ENCODE data around the gene TRIM31.

TRIM31 gene

DNA sequence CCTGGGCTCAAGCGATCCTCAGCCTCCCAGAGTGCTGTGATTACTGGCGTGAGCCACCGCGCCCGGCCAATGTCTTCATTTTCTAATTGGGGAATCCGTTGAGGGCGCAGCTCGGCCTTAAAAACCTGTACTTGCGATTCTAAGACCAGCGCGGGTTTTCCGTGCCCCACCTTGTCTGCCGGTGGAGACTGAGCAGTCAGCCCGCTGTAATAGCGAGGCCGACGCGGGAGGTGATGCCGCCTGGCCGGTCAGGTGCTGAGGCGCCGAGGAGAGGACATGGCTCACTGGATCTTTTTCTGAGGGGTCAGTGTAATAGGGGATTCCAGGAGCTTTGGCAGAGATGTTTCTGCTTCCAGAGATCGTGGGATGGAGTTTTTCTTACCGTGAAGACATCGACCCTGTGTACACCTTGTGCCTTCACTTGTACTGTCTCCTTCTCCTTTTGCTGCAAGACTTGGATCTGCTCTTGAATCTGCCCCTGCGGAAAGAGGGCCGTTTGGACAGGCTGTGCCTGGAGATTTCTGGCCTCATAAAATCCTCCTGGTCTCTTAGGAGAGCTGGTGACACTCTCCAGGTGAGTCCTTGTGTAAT, 1.5 kb downstream of the TRIM31 start:
- no peak for DNase-seq

DNA sequence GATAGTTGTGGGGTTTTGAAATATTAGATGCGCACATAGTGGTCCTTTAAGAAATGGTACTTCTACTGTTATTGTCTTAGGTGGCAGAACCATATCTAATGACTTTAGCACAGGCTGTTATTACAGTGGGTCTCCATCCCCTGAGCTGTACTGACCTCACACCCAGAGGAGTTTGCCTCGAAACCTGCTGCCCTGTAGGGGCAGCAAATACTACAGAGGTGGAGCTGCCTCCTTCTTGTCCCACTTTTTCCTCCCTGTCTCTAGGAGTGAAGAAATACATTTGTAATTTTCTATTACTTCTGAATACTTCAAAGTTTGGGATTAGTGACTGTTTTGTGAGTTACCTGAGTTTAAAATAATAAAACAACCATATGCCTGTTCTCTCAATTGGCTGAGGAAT, 8.2 kb downstream of the TRIM31 start:
- DNase-seq = no peak

DNA sequence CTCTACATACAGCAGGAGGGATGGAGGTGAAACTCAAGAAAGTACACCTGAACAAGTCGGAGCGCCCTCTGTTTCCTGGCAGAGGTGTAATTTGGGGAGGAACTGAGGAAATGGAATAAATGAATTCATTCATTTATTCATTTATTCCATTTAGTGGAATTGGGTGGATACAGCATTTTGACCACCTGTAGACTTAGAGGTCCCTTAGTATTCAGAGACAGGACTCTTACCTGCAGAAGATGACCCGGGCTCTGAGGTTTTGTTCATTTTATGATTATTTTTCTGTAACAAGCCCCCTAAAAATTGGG, 9.1 kb downstream of the TRIM31 start:
- DNase-seq = no peak

DNA sequence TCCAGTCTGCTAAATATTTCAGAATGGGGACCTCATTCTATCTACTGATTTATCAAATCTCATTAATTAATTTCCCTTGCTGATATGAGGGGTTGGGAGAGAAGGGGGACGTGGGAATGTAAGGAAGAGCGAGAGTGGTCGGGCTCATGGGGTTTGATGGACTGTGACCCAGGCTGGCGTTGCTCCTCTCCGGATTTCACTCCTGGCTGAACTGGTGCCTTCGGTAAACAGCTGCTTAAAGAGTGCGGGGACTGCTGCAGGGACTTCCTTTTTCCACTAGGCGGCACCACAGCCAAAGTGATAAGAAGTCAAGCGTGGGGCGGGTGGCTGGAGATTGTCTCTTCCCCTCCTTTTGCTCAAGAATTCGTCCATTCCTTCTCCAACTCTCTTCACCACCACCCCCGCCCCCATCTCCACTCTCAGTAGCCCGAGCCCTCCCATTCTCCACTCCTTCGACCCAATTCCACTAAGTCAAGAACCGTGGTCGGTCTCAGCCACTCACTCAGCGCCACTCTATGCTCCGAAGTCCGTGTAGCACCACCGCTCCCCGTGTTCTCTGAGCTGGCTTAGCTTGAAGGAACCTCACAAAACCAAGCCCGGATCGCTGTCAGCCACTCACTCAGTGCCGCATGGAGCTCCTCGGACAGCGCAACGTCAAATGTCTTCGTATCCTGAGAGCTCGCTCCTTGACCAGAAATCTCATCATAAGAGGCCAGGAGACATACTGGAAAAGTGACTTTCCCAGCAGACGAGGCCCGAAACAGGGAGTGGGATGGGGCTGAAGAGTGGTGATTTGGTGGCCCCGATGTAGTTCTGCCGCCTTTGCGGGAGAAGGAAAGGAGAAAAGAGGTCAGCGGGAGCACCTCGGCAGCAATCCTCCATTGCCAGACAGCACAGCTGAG, 9.7 kb downstream of the TRIM31 start:
- peak; percentile 79 for DNase-seq

DNA sequence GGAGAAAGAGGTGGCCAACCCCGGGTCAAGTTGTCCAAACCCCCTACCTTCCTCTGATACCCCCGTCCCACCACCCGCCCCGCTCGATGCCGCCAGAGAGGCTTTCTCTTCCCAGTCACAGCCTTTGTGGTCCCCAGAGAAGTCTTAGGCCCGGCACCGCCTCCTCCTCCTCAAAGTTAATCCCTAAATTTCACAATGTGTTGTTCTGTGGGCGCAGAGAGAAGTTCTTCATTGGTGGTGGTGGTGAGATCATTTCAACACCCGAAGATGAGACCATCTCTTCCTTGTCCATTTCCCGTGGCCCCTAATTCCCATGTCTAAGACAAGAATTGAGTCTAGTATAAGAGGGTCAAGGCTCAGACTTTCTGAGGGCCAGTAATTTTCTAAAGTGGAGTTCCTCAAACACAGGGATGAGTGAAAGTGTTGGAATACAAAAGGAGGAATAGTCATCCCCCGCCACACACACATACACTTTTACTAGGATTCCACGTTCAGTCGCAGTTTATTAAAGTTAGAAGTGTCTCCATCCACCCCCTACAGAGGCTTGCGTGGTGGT, 10.4 kb downstream of the TRIM31 start:
- no peak for DNase-seq

DNA sequence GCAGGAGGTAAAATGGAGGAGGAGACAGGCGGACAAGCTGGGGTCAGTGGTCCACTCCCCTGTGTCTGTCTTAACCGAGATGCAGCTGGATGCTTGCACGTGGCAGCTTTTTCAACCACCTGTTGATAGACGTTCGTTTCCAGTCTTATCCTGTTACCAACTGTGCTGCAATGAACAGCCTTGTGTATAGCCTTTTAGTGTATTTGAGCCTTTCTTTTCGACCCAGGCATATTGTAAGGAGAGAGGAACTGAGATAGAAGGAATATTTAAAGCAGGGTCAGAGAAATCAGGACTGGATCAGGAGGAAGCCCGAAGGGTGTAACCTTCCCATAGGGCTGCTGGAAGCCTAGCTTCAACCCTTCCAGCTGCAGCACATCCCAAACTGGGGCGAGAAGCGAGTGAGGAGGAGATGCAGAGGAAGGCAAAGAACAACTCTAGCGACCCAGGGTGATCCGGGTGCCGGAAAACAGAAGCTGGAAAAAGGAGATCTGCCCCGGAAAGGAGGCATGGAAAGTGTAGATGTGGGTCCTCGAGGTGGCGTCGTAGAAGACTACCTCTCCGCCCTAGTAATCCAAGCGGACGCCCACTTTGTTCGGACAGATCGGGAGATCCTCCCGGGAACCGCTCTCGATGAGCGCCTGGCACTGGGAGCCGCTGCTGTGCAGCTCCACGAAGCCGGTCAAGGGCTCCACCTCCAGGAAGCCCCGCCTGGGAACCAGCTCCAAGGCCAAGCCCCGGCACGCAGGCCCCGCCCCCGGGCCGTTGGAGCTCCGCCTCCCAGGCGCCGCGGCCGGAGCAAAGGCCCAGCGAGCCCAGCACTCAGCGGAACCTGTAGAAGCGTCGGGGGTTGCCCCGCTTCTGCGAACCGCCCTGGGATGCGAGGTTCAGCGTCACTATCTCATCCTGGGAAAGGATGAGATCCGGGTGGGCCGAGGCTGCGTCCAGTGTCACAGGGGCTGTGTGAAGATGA, 11.2 kb downstream of the TRIM31 start:
- DNase-seq = peak; percentile 48

DNA sequence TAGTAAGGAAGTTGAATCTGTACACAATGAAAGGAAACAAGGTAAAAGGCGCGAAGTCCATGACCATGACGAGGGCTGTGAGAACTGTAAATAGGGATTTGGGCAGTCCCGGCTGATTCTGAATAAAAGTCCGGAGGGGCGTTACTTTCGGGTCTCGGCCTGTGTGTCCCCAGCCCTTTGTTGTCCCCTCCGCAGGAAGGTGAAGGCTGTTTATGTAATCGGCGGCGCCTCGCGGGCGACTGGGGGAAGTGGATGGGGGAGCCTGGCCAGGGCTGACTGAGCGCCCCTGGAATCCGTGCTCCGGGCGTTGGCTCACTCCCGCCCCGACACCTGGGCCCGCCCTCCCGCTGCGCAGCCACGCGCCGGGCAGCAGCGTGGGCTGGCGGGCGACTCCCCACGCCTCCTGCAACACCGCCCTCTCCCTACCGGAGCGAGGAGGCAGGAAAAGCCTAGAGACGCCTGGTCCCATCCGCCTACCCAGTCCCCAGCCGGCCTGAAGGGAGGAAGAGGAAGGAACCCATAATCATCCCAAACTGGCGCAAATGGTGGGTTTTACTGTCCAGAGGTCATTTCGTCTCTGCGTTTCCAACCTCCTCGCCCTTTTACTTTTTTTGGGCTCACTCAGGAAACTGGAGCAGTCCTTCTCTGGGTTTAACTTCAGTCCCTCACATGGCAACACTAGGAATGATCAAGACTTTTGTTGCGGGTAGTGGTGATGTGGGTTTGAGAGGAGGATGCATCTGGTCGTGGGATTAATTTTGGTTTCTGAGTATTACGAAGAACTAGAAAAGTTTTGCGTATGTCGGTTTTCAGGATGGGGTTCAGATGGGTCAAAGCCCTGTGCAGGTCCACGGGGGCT, 12.1 kb downstream of the TRIM31 start:
- DNase-seq = no peak

DNA sequence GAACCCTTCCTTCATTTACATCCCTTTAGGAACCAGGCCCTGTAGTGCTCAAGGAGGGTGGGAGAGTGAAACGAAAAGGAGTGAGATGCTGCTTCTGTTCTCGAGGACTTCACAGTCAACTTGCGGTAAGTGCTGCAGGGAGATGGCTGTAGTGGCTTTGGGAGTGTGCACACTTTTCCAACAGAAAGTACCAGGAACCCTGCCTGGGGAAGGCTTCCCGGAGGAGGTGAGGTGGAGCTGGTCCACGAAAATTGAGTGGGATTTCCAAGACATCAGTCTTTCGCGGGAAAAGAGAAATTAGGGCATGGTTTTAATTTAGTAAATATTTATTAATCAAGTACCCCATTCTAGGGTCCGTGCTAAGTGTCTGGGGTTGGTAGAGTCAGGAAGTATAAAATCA, 12.7 kb downstream of the TRIM31 start:
- DNase-seq = no peak

DNA sequence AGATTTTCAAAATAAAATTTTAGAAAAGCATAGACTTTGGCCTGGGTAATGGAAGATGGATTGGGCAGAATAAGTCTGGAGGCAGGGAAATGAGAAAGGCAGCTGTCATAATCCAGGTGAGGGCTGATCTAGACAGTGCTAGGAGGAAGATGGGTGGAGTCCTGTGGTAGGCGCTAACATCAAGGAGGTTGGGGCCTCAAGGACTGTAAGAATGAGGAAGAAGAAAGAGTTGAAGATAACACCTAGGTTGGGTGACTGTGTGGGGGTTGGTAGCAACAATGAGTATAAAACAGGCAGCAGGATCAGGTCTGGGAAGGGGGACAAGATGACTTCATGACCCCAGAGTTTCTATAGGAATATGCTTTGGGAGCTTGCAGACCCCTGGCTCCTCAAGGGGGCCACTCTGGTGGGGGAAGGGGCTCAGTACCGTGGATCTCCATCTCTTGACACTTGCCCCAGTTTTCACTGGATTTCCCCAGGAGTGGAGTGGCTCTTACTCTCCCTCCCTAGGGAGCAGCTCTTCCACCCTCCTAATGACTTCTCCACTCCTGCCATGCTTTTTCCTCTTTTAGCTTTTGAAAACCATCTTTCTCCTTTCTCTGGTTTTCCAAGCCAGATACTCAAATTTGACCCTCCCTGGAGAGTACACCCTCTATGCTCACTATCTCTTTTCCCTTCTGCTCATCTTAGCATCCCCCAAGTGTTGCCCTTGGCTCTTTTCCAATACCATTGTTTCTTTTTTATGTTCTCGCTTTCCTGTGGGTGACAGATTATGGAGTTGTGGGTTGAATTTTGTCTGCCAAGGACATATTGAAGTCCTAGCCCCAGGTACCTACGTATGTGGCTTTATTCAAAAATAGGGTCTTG, 14.8 kb downstream of the TRIM31 start:
- DNase-seq = no peak

DNA sequence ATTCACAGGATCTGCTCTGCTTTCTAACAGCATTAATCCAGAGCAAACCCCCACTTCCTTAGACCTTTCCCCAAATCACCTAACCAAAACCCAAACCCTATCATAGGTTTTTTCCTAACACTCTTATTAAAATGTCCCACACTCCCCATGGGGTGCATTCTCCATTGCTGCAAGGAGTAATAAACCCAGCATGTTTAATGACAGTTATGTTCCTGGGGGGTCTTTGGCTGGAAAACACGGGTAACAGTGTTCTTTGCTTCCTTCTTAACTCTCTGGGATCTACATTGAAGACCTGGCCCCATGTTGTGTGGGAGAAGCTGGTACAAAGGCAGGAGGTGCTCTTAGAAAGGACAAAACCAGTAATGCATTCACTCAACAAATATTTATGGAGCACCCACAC, 16.1 kb downstream of the TRIM31 start:
- DNase-seq = no peak

DNA sequence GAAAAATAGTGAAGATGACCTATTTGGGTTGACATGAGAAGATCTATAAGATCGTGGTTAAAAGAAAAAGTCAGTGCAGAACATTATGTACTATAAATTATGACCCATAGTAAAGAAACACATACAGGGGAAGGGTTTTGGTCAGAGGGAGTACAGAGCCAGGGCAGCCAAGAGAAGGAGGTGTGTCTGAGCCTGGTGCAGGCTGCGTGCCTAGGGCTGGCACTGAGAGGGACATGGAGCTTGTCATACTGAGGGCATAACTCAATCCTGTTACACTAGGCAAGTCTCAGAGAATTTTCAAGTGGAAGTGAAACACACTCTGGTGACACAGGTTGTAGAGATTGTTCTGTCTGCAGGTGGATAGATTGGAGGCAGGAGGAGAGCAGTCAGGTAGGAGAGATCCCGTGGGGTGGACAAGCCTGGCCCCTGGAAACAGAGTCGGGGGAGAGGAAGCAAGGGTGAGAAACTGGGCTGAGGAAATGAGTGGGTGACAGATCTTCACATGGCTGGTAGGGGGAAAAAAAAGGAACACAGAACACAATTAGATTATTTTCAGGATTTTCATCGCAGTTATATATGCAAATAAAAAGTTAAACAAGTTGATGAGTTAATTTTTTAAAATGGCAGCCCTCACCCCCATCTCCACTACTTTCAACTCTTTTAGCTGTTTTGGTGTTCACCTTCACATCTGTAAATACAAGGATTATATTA, 18.8 kb downstream of the TRIM31 start:
- DNase-seq = no peak

DNA sequence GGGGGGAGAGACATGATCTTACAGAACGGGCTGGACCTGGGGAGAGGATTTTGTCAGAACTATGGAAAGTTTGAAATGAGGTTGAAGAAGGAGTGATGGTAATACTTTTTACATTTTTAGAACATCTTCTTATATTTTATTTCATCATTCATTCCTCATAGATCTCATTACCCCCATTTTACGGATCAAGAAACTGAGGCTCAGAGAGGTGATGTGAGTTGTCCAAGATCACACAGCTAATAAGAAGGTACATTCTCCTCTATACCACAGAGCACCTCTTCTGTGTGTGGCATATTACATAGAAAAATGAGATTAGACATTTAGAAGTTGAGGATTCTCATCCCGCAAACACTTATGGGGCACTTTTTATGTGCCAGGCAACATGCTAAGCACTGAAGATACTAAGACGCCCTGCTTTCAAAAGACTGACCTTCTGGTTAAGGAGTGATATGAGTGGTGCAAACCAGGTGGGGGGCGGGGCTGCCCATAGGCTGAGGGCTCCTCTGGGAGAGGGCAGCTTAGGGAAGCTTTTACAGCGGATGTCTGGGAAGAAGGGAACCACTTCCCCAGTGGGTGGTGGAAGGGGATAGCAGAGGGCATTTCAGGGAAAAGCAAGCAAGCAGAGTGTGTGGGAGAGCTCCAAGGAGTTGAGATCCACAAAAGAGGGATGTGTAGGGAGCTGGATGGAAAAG, 19.9 kb downstream of the TRIM31 start:
- DNase-seq = no peak

DNA sequence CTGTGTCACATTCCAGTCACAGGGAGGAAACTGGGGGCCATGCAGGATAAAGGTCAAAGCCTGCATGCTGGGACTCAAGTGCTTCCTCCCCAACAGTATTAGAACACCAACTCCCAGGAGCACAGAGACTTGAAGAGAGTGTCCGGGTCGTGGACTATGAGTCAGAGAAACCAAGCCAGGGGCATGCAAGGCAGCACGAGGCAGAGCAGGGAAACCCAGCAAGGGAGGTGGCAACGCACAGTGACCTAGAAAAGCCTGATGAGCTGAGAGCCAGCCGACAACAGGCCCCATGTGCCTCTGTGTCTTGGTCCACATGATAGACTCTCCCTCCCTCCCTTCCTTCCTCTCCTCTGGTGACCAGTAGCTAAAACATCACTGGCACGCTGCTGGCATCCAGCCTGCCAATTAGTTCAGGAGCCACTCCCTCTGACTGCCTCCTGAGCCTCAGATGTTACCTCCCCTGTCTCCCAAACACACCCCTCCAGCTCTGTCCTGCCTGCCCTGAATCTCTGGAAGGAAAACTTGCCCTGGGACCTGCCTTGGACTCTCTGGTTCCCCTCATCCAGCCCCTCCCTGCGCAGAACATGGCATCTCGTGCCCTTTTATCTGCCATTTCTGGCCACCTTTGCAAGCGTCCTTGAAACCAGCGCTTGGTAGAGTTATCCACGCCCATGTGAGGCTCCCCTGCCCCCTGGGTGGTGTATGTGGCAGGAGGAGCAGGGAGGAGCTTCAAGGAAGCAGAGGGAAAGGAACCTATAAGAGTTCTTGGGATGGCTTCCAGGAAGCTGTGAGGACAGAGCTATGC, 21.1 kb downstream of the TRIM31 start:
- DNase-seq = no peak

DNA sequence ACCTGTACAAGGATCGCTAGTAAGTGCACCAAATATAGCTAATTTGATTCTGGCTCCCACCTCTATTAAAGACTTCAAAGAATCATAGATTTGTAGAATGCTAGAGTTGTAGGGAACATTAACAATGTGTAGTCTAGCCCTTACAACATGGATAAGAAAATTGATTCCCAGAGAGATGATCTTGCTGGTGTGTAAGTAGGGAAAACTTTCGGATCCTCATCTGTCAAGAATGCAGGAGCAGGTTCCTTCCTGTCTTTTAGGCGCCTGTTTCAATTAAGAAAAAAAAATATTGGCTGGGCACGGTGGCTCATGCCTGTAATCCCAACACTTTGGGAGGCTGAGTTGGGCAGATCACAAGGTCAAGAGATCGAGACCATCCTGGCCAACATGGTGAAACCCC, 25.0 kb downstream of the TRIM31 start:
- DNase-seq = no peak

DNA sequence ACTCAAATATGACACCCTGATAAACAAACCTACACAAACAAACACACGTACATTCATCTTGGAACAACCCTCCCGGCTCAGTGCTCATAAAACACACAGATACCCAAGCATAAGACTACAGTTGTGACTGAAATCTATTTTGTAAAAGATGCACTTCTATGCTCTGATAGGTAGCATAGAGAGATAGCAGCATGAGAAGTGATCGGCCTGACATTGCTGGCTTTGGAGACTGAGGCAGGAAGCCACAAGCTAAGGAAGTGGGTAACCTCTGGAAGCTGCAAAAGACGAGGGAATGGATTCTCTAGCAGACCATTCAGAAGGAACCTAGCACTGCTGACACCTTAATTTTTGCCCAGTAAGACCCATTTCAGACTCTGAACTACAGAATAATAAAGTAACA, 35.7 kb downstream of the TRIM31 start:
- no peak for DNase-seq

DNA sequence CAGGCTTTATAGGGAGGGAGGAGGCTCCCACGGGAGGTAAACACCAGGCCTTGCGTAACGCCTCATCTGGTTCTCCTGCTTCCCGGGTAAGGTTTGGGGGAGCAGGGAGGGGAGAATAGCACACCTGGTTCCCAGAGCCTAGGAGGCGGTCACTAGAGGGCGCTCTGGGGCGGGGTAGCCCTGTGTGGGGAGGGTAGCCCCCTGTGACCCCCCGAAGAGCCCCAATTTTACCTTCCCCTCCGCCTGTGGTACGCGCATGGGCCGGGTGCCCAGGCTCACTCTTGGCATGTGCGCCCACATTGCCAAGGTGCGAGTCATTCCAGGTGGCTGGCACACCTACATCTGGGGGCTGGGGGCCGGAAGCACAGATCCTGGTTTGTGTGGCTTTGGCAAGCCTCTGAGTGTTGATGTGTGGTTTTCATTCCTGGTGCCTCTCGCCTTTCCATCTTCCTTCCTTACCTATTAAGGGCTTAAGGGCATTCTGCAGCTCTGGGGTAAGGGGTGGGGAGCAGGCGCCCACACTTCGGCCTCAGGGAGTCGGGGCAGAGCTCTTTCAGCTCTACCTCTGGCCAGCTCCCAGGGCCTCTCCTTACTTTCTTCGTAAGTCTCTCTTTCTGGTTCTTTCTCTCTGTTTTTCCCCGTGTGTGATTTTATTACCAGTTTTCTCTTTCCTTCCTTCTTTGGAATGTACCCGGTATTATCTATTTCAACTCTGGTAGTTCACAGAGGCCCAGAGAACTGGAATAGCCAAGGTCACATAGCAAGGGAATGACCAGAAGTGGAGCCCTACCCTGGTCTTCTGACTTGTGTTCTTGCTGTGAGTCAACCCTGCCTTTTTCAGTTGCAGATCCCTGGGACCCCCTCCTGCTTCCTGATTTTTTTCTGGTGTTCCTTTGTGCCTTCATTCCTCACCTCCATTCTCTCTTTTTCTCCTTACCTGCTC, 36.8 kb downstream of the TRIM31 start:
- DNase-seq = no peak

DNA sequence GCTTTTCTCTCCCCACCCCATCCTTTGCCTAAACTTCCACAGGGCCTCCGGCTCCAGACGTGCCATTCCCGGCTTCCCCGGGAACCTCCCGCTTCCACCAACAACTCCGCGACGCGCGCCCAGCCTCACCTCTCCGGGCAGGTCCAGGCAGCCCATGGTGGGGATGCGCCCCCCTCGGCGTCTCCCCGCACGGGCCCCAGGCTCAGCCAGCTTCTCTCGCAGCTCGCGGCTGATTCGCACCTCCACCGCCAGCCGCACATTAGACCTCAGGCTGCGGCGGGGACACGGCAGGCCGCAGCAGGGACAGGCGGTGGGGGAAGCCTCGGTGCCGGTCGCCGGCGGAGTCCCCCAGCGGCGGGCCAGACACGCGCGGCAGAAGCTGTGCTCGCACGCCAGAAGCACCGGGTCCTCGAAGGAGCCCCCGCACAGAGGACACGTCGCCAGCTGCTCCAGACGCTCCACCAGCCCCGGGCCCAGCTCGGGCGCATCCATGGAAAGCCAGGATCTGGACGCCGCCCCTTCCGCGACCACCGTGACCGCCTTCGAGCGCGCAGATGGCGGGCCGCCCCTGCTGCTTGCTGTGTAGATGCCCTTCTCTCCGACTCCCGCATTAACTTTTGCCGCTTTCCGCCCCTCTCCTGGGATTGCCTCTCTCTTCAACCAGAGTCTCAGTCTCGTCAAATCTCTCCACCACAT, 37.6 kb downstream of the TRIM31 start, which contains the start of gene RNF39:
Gene RNF39, minus strand, starts transcription at position 676 of the 696 bp plus-strand sequence. Its CDS starts 184 bp downstream, at position 492.
- DNase-seq = no peak

Data from activated gamma-delta T cell treated with Interleukin-2 at 50 U/mL for 16 hours (primary cell).